HL-60/S4 treated with retinoic acid at 250 ng/mL for 4 days and 3 days (cell line): Measurements from ENCODE around the gene ADAM11.
"Not testable (repeated sequence)": the region's sequence is repeated elsewhere in the genome, so short reads cannot be mapped to it uniquely, and the experiment has no call there.

Experiments
- in situ Hi-C: fragments of 300-500 bp; cut with MboI; formaldehyde crosslinking; loops from 2 replicates; pipeline ENCODE4 v1.7.0; 2022; ENCODE audit warnings: low sequenced_read_pairs

Gene ADAM11

DNA sequence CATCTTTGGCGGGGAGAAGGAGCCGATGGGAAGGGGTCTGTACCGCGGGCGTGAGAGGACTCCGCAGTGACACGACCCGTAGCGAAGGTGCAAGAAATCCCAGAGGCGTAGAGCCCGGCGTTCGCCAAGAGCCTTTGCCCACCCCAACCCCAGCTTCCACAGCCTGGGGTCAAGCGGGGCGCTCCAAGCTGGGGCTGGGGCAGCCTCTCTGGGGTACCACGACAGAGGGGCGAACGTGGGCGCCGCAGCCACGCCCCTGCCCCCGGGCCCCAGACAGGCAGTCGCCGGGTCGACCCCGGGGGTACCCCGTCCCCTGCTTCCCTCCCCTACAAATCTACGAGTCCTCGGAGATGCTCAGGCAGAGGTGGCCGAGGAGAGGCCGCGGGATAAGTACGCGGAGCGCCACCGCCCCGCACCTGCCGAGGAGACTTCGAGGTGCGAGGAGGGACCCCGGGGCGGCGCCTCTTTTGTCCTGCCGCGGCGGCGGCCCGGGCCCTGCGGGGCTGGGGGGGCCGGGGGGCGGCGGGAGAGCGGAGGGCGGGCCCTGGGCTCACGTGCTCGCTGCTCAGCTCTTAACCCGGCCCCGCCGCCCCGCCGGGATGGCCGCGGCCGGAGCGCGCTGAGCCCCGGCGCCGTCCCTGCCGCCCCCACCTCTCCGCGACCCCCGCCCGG is at the start of gene ADAM11:
ADAM11 (plus strand) TSS at position 575 of the 672 bp plus-strand sequence. CDS start 212 bp downstream, outside the sequence.
- in situ Hi-C loops, result no loop called here

- in situ Hi-C loops, result no loop called here
Observed at GRCh38 chr17:44719444-44719843, 39.3 kb upstream of the ADAM11 start.

- in situ Hi-C loops, result no loop called here
Observed at GRCh38 chr17:44722254-44722653, 36.5 kb upstream of the ADAM11 start.

DNA sequence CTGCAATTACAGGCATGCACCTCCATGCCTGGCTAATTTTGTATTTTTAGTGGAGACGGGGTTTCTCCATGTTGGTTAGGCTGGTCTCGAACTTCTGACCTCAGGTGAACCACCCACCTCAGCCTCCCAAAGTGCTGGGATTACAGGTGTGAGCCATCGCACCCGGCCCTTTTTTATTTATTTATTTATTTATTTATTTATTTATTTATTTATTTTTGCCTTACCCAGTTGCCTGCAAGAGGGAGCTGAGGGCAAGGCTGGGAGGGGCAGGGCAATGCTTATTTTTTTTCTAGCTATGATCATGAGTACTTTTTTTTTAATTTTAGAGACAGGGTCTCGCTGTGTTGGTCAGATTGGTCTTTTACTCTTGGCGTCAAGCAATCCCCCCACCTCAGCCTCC is 32.7 kb upstream of the ADAM11 start:
- in situ Hi-C loops, result not testable (repeated sequence)

DNA sequence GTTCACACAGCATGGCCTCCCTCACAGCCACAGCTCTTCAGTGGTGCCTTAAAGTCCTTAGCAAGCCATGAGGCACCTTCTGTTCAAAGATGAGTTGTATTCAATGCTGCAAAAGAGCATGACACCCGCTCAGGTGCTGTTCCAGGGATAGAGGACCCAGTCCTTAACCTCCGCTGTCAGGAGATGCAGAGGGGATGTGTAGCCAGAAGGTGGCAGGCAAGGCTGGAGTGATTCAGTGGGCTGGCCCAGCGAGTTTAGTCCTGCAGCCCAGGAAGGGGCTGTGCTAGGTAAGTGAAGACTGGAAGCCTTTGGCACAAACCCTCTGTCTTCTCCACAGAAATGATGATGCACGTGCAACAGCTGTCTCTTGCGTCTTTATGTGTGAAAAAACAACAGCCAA is 25.0 kb upstream of the ADAM11 start:
- in situ Hi-C loops, result no loop called here

GRCh38 chr17:44734272-44734671 is 24.5 kb upstream of the ADAM11 start:
- in situ Hi-C loops, result no loop called here

DNA sequence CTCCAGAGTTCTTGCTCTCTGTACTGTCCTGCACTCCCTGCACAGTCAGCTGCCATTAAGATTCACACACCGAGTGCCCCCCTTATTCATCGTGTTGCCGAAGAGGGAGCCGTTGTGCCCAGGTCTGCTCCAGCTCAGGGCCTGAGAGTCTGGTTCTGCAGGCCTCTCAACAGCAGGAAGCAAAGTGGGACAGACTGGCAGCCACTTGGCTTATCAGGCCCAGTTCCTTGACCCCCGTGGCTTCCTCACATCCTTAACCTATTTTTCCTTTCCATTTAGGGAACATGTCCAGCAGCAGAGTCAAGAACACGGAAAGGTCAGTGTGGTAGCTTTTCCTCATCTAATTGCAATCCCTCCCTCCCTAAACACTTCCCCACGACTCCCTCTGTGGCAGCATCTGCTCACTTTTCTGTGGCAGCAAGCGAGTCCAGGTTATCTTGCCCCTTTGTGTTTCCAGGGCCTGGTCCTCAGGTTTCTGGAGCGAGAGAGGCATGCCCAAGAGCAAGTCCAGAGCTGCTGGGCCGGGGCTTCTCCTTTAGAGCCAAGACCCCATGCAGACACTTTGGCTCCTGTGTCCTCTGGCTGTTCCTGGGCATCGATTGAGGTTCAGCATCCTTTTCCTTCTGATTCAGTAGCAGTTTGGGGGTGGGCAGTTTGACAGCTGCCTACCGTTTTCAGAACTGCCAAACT is 22.1 kb upstream of the ADAM11 start:
- in situ Hi-C loops, result no loop called here

GRCh38 chr17:44738214-44738906 is 20.4 kb upstream of the ADAM11 start:
- in situ Hi-C loops, result no loop called here

- in situ Hi-C loops, result no loop called here
Observed at GRCh38 chr17:44741316-44741715, 17.5 kb upstream of the ADAM11 start.

DNA sequence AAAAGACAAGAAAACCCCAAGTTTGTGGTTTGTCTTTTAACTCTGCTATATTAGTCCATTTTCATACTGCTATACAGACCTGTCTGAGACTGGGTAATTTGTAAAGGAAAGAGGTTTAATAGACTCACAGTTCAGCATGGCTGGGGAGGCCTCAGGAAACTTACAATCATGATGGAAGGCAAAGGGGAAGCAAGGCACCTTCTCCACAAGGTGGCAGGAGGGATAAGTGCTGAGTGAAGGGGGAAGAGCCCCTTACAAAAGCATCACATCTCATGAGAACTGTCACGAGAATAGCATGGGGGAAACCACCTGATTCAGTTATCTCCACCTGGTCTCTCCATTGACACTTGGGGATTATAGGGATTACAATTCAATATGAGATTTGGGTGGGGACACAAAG is 13.5 kb upstream of the ADAM11 start:
- in situ Hi-C loops, result no loop called here

GRCh38 chr17:44745738-44746137 is 13.1 kb upstream of the ADAM11 start:
- in situ Hi-C loops, result not testable (repeated sequence)

DNA sequence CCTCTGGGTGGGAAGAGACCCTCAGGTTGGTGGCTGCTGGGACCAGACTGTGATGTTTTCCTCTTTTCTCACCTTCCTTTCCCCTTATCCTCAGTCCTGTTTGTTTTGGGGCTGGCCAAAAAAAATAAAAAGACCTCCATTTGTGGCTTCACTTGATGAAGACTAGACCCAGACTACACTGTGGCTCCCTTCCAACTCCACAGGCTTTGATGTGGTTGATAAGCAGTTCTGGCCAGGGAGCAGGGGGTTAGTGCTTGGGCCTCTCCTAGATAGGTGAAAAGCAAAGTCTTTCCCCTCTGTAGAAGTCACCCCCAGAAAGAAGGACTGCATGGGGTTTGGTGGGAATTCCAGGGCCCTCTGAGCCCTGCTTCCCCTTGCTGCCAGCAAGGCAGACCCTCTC is 11.2 kb upstream of the ADAM11 start:
- in situ Hi-C loops, result no loop called here

GRCh38 chr17:44749076-44749979 is 9.5 kb upstream of the ADAM11 start:
- in situ Hi-C loops, result no loop called here

DNA sequence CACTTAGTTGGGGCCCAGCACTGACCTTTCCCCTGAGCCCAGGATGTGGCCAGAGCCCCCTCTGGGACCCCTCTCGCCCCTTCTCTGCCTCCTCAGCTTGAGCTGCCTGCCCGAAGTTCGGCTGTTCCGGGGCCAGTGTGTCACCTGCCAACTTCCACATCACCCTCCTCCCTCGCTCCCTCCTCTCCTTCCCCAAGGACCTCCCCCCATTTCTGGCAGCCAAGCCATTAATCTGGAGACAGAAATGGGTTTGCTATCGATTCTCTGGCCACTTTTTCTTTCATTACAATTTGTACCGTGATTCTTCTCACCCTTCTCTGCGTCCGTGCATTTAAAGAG is 8.8 kb upstream of the ADAM11 start:
- in situ Hi-C loops, result no loop called here

DNA sequence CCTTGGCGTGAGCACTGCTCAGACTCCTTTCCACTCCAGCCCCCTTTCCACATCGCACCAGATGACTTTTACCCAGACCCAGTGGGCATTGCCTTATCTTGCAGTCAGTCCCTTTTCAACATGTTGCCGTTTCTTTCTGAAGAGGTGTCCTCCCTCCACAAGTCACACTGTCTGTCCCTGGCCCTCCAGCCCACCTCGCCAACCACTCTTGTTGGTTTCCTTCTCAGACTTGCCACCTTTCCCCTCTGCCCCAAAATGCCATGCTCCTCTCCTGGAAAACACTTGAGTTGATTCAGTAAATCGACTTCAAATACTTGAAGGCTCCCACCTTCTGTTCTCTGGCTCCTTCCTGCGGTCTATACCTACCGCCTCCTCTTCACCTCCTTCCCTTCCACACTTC is 7.5 kb upstream of the ADAM11 start:
- in situ Hi-C loops, result no loop called here

- in situ Hi-C loops, result no loop called here
Observed at GRCh38 chr17:44751806-44752205, 7.0 kb upstream of the ADAM11 start.

- in situ Hi-C loops, result no loop called here
Observed at GRCh38 chr17:44752953-44753861, 5.6 kb upstream of the ADAM11 start.

DNA sequence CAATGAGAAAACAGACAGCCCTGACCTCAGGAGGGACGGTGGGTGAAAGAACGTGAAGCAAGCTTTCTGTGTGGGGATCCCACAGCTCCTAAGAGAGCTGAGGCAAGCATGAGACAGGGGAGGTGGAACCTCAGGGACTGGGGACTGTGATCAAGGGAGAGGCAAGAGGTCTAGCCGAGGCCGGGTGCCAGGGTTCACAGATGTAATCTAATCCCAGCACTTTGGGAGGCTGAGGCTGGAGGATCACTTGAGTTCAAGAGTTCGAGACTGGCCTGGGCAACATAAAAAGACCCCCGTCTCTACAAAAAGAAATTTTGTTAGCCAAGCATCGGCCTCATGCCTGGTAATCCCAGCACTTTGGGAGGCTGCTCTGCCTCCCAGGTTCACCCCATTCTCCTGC is 4.5 kb upstream of the ADAM11 start:
- in situ Hi-C loops, result no loop called here

GRCh38 chr17:44755180-44755579 is 3.6 kb upstream of the ADAM11 start:
- in situ Hi-C loops, result not testable (repeated sequence)
